ENCODE data around the gene PRR7. TPM values are rescaled to one million over a fixed set of nuclear protein-coding genes. Genes with fewer than 3 reads are reported as not detected.

PRR7 gene
- total and polyA plus RNA-seq, 2 of the 13 experiments (the other 11 are each of a cell fraction or from before 2014, with no cell fraction given): 4.8 to 5.0 TPM

- TF ChIP-seq MTERF4 (CRISPR knock-in tag; IDR thresholded peaks at IDR 0.05) (no peak), ASH2L (IDR thresholded peaks at IDR 0.05; ENCODE audit: insufficient read length, low read depth, low read length) (peak; percentile 41), YY1 (IDR thresholded peaks at IDR 0.05; ENCODE audit: insufficient read depth, insufficient replicate concordance, low read depth, low read length) (no peak), MED1 (CRISPR knock-in tag; IDR thresholded peaks at IDR 0.05) (peak; percentile 42; the same call in 1 of the 2 replicates), ZSCAN25 (CRISPR knock-in tag; IDR thresholded peaks at IDR 0.05) (peak; percentile 43; the same call in 1 of the 2 replicates), SAP130 (CRISPR knock-in tag; IDR thresholded peaks at IDR 0.05; ENCODE audit: low read depth) (peak; percentile 71), KDM2A (CRISPR knock-in tag; IDR thresholded peaks at IDR 0.05; ENCODE audit: borderline replicate concordance, low read depth) (peak; percentile 69; the same call in 1 of the 2 replicates), ZNF605 (CRISPR knock-in tag; IDR thresholded peaks at IDR 0.05) (no peak), ZC3H4 (CRISPR knock-in tag; IDR thresholded peaks at IDR 0.05; ENCODE audit: borderline replicate concordance) (no peak), ZNF274 (CRISPR knock-in tag; IDR thresholded peaks at IDR 0.05) (peak; percentile 46; the same call in 1 of the 2 replicates), NFATC3 (CRISPR knock-in tag; IDR thresholded peaks at IDR 0.05) (0 out of 2 replicates have a peak, but pooled peaks have one; percentile 54), ZMYM3 (CRISPR knock-in tag; IDR thresholded peaks at IDR 0.05) (peak; percentile 12; the same call in 1 of the 2 replicates), RAD21 (CRISPR knock-in tag; IDR thresholded peaks at IDR 0.05) (peak; percentile 87), XRCC5 (optimal IDR thresholded peaks at IDR 0.05; ENCODE audit: low read length) (peak; percentile 87), KAT8 (CRISPR knock-in tag; IDR thresholded peaks at IDR 0.05) (0 out of 2 replicates have a peak, but pooled peaks have one; percentile 5), ATF2 (CRISPR knock-in tag; IDR thresholded peaks at IDR 0.05) (0 out of 2 replicates have a peak, but pooled peaks have one; percentile 17), HINFP (CRISPR knock-in tag; IDR thresholded peaks at IDR 0.05; ENCODE audit: low read depth) (no peak), ZNF331 (CRISPR knock-in tag; IDR thresholded peaks at IDR 0.05) (peak; percentile 42; the same call in 1 of the 2 replicates), ZNF768 (CRISPR knock-in tag; IDR thresholded peaks at IDR 0.05) (0 out of 2 replicates have a peak, but pooled peaks have one; percentile 30), CTCF (CRISPR knock-in tag; IDR thresholded peaks at IDR 0.05) (peak; percentile 95), ZNF800 (CRISPR knock-in tag; IDR thresholded peaks at IDR 0.05) (no peak), ZNF792 (CRISPR knock-in tag; IDR thresholded peaks at IDR 0.05) (peak; percentile 87)
Measured at GRCh38 chr5:177500685-177501522, 54.3 kb downstream of the PRR7 start (continued).

Data from HepG2 (cell line).